WERI-Rb-1 (cell line): Measurements from ENCODE around the gene KCNJ5.

Experiments used
- DNase-seq: peaks from one replicate; pipeline ENCODE4 v3.0.0-alpha.2; 2020
- H3K27ac ChIP-seq: fragments of 250-450 bp; sonication (Bioruptor Pico); 2 replicates; pipeline ENCODE4 v1.5.1; 2020; ENCODE audit warnings: mild to moderate bottlenecking, moderate library complexity
- H3K27me3 ChIP-seq: fragments of 250-450 bp; sonication (Bioruptor Pico); 2 replicates; pipeline ENCODE4 v1.5.1; 2021; ENCODE audit warnings: mild to moderate bottlenecking, low read depth, moderate library complexity; ENCODE audit not compliant: insufficient read depth, severe bottlenecking
- H3K36me3 ChIP-seq: fragments of 250-450 bp; sonication (Bioruptor Pico); 2 replicates; pipeline ENCODE4 v1.5.1; 2020; ENCODE audit warnings: mild to moderate bottlenecking, moderate library complexity
- H3K4me3 ChIP-seq: 2 replicates; pipeline ENCODE4 v1.5.1; 2011; ENCODE audit warnings: low read depth, mild to moderate bottlenecking, control low read depth, low read length
- H3K9me3 ChIP-seq: fragments of 250-450 bp; sonication (Bioruptor Pico); 2 replicates; pipeline ENCODE4 v1.5.1; 2021; ENCODE audit warnings: mild to moderate bottlenecking, moderate library complexity; ENCODE audit not compliant: severe bottlenecking
- TF ChIP-seq, protein P1 (sequence below): IDR thresholded peaks from 2 replicates; pipeline ENCODE4 v1.5.1; 2011; ENCODE audit warnings: low read depth, mild to moderate bottlenecking, control low read depth, inconsistent platforms, low read length

KCNJ5 gene

GRCh38 chr11:128961645-128962044 is 70.5 kb downstream of the KCNJ5 start:
- no peaks in the 10 kb centered on the region for H3K36me3 ChIP-seq
- no peaks in the 10 kb centered on the region for H3K9me3 ChIP-seq
- no peak overlapping the region for H3K4me3 ChIP-seq
- TF ChIP-seq, protein P1, sequence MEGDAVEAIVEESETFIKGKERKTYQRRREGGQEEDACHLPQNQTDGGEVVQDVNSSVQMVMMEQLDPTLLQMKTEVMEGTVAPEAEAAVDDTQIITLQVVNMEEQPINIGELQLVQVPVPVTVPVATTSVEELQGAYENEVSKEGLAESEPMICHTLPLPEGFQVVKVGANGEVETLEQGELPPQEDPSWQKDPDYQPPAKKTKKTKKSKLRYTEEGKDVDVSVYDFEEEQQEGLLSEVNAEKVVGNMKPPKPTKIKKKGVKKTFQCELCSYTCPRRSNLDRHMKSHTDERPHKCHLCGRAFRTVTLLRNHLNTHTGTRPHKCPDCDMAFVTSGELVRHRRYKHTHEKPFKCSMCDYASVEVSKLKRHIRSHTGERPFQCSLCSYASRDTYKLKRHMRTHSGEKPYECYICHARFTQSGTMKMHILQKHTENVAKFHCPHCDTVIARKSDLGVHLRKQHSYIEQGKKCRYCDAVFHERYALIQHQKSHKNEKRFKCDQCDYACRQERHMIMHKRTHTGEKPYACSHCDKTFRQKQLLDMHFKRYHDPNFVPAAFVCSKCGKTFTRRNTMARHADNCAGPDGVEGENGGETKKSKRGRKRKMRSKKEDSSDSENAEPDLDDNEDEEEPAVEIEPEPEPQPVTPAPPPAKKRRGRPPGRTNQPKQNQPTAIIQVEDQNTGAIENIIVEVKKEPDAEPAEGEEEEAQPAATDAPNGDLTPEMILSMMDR: no peak
- no peak overlapping the region for H3K27ac ChIP-seq
- no peaks in the 10 kb centered on the region for H3K27me3 ChIP-seq
- DNase-seq: no peak

GRCh38 chr11:128962896-128963295 is 71.7 kb downstream of the KCNJ5 start:
- Histone ChIP-seq H3K9me3 (no peaks in the 10 kb centered on the region), H3K4me3 (no peak overlapping the region), H3K27me3 (no peaks in the 10 kb centered on the region), H3K36me3 (no peaks in the 10 kb centered on the region), H3K27ac (no peak overlapping the region)
- TF ChIP-seq, protein P1: no peak
- DNase-seq: peak; percentile 63

DNA sequence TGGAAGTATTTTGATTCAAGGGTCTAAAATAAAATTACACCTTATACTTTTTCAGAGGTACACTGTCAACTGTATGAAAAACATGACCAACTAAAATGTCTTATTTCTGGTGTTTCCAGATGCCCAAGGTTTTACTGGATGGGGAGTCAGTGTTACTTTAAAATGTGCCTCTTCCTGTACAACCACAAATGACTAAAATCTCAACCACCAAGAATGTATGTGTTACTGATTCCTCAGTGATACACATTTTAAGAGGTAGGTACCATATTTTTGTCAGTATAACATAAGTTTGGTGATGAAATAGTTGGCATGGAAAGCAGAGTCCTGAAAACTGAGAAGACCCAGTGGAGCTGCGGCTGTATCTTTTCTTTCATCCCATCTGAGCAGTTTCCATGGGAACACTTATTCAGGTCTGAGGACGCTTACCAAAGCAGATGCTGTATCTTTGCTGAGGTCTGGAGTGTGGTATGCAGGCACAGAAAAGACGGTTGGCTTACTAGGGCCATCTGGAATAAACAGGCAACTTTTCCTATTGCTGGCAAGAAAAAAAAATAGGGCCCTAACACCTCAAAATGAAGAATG is 72.7 kb downstream of the KCNJ5 start:
- DNase-seq: no peak
- Histone ChIP-seq H3K27me3 (no peaks in the 10 kb centered on the region), H3K4me3 (no peak overlapping the region), H3K36me3 (peaks cover under 1% of the 10 kb centered on the region), H3K9me3 (no peaks in the 10 kb centered on the region), H3K27ac (no peak overlapping the region)
- TF ChIP-seq, protein P1: no peak

- Histone ChIP-seq H3K27ac (no peak overlapping the region), H3K9me3 (no peaks in the 10 kb centered on the region), H3K4me3 (no peak overlapping the region), H3K27me3 (no peaks in the 10 kb centered on the region), H3K36me3 (peaks cover 8% of the 10 kb centered on the region)
- DNase-seq: no peak
- TF ChIP-seq, protein P1: no peak
Observed at GRCh38 chr11:128964463-128964930, 73.3 kb downstream of the KCNJ5 start.

- no peak overlapping the region for H3K27ac ChIP-seq
- DNase-seq: no peak
Observed at GRCh38 chr11:128965485-128965884, 74.3 kb downstream of the KCNJ5 start.

DNA sequence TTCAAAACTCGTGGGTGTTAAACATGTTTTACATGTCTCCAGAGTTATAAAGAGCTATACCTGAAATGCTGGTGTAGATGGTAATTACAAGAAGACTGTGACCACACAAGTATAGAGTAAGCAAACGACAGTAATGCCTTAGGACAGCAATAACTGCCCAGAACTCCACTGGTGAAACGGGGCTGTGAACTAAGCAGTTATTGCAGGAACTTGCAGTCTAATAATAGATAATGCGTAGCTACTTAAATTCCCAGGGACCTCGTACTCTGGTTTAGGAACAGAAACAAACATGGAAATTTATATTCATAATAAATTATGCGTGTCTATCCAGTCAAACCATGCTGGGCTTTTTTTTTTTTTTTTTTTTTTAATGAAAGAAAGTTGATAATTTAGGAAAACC is 76.4 kb downstream of the KCNJ5 start:
- H3K36me3 ChIP-seq: peaks cover 36% of the 10 kb centered on the region
- TF ChIP-seq, protein P1: no peak
- H3K27ac ChIP-seq: no peak overlapping the region
- no peak overlapping the region for H3K4me3 ChIP-seq
- DNase-seq: no peak
- no peaks in the 10 kb centered on the region for H3K27me3 ChIP-seq
- no peaks in the 10 kb centered on the region for H3K9me3 ChIP-seq

More at GRCh38 chr11:128965485-128965884, 74.3 kb downstream of the KCNJ5 start:
- Histone ChIP-seq H3K27me3 (no peaks in the 10 kb centered on the region), H3K36me3 (peaks cover 17% of the 10 kb centered on the region), H3K9me3 (no peaks in the 10 kb centered on the region), H3K4me3 (no peak overlapping the region)
- TF ChIP-seq, protein P1: no peak
